ENCODE measurements around the gene SYNGR4.

The SYNGR4 gene

GRCh38 chr19:48355365-48355954 lies 8.7 kb upstream of the SYNGR4 start:
- Histone ChIP-seq H3K27ac (no peak overlapping the region), H3K36me3 (no peaks in the 10 kb centered on the region), H3K9me3 (ENCODE audit: severe bottlenecking) (no peaks in the 10 kb centered on the region), H3K27me3 (ENCODE audit: insufficient read depth, low read depth, severe bottlenecking) (no peaks in the 10 kb centered on the region), H3K4me3 (ENCODE audit: low read depth, low read length) (no peak overlapping the region)
- no peak for TF ChIP-seq CTCF (IDR thresholded peaks at IDR 0.05; ENCODE audit: low read depth, low read length)
- DNase-seq: no peak

DNA sequence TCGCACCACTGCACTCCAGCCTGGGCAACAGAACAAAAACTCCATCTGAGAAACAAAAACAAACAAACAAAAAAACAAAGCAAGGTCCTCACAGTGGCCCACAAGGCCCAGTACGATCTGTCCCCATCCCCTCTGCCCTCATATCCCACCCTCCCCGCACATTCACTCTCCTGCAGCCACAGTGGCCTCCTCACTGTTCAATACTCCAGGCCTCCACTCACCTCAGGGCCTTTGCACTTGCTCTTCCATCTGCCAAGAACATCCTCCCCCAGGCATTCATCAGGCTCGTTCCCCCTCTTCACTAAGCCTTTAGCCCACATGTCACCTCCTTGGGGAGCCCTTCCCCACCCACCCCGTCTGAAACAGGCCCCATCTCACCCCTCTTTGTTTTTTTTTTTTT lies 5.0 kb upstream of the SYNGR4 start:
- Histone ChIP-seq H3K9me3 (ENCODE audit: severe bottlenecking) (peaks cover 1% of the 10 kb centered on the region), H3K4me3 (ENCODE audit: low read depth, low read length) (no peak overlapping the region), H3K27me3 (ENCODE audit: insufficient read depth, low read depth, severe bottlenecking) (no peaks in the 10 kb centered on the region), H3K27ac (no peak overlapping the region), H3K36me3 (no peaks in the 10 kb centered on the region)
- no peak for DNase-seq
- TF ChIP-seq CTCF (IDR thresholded peaks at IDR 0.05; ENCODE audit: low read depth, low read length): no peak

DNA sequence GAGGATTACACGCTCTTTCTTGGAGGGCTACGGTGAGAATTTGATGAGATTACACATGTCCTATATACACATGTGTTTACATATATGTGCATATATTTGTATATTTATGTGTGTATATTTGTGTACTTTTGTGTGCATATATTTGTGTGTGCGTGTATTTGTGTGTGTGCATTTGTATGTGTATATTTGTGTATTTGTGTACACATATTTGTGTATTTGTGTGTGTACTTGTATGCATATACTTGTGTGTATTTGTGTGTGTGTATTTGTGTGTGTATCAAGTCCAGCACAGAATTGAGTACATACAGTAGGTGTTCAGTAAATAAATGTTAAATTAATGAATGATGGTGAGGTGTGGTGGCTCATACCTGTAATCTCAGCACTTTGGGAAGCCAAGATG lies 2.3 kb upstream of the SYNGR4 start:
- H3K36me3 ChIP-seq: no peaks in the 10 kb centered on the region
- H3K9me3 ChIP-seq (ENCODE audit: severe bottlenecking): peaks cover 7% of the 10 kb centered on the region
- no peak overlapping the region for H3K27ac ChIP-seq
- H3K27me3 ChIP-seq (ENCODE audit: insufficient read depth, low read depth, severe bottlenecking): no peaks in the 10 kb centered on the region
- TF ChIP-seq CTCF (IDR thresholded peaks at IDR 0.05; ENCODE audit: low read depth, low read length): no peak
- DNase-seq: no peak
- H3K4me3 ChIP-seq (ENCODE audit: low read depth, low read length): no peak overlapping the region

DNA sequence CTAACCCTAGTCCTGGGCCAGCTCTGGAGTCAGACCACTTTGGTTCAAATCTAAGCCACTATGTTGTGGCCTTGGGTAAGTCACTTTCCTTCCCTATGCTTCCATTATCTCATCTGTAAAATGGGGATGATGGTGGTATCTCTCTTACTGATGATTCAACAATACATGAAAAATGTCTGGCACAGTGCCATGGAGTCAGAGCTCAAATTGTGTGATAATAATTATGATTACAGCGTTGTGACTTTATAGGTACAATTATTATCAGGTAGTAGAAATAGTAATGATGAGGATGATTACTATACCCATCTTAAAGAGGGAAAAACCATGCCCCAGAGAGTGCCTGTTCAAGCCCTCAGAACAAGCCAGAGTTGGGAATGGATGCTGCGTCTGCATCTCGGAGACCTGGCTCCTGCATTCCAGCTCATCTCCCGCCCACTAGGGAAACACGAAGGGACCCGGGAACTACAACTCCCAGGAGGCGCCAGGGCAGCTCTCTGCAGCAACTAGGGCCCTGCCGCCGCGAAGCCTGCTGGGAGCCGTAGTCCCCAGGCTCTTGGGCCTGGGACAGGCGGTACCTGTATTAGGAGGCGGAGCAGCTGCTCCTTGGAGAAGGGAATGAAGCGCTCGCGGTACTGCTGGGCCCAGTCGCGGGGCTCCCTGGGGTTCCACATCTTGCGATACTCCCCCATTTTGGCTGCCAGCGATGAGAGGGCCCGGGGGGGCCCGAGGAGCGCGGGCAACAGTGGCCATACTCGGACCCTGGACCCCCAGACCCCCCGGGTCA lies 1.3 kb upstream of the SYNGR4 start:
- DNase-seq: peak; percentile 94
- no peak for TF ChIP-seq CTCF (IDR thresholded peaks at IDR 0.05; ENCODE audit: low read depth, low read length)
- Histone ChIP-seq H3K27me3 (ENCODE audit: insufficient read depth, low read depth, severe bottlenecking) (no peaks in the 10 kb centered on the region), H3K27ac (peak overlapping the region; percentile 81), H3K9me3 (ENCODE audit: severe bottlenecking) (peaks cover 7% of the 10 kb centered on the region), H3K36me3 (no peaks in the 10 kb centered on the region), H3K4me3 (ENCODE audit: low read depth, low read length) (peak overlapping the region; percentile 52)

DNA sequence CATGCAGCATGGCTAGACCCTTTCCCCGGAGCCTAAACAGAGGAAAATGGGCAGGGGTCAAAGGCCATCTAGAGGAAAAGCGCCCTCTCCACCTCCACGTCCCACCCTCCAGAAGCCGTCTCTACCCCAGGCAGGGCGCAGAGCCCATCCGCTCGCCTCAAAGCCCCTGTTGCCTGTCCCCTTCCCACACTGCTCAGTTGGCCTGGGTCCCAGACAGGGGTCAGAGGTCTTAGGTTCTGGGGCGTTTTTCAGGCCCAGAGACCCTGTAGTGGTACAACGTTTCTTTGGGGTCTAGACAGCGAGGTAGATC lies 712 bp upstream of the SYNGR4 start:
- TF ChIP-seq CTCF (IDR thresholded peaks at IDR 0.05; ENCODE audit: low read depth, low read length): no peak
- no peaks in the 10 kb centered on the region for H3K27me3 ChIP-seq (ENCODE audit: insufficient read depth, low read depth, severe bottlenecking)
- H3K27ac ChIP-seq: peak overlapping the region; percentile 81
- peaks cover 7% of the 10 kb centered on the region for H3K9me3 ChIP-seq (ENCODE audit: severe bottlenecking)
- no peaks in the 10 kb centered on the region for H3K36me3 ChIP-seq
- no peak for DNase-seq
- peak overlapping the region; percentile 52 for H3K4me3 ChIP-seq (ENCODE audit: low read depth, low read length)

All from WERI-Rb-1 (cell line).